Astrocyte (in vitro differentiated cells and primary cell): ENCODE data around the gene NCAM1.

Experiments
- CTCF ChIP-seq: IDR thresholded peaks from 2 replicates; pipeline ENCODE4 v1.5.1; 2011; ENCODE audit warnings: low read depth, mild to moderate bottlenecking, inconsistent platforms, low read length, moderate library complexity; ENCODE audit not compliant: insufficient read depth
- EZH2 ChIP-seq: IDR thresholded peaks from 2 replicates; pipeline ENCODE4 v1.6.1; 2012; ENCODE audit warnings: mild to moderate bottlenecking, low read length, inconsistent platforms; ENCODE audit not compliant: insufficient read depth

GRCh38 chr11:113119966-113120736 lies 158.9 kb downstream of the NCAM1 start:
- TF ChIP-seq CTCF: no peak
- TF ChIP-seq EZH2: no peak
